GM10847 (cell line): Measurements from ENCODE around the gene CMPK1.

Source experiments
- POLR2A ChIP-seq: IDR thresholded peaks from 2 replicates; pipeline ENCODE4 v1.6.1; 2011; ENCODE audit not compliant: insufficient read length; ENCODE audit errors: extremely low read depth

The CMPK1 gene

DNA sequence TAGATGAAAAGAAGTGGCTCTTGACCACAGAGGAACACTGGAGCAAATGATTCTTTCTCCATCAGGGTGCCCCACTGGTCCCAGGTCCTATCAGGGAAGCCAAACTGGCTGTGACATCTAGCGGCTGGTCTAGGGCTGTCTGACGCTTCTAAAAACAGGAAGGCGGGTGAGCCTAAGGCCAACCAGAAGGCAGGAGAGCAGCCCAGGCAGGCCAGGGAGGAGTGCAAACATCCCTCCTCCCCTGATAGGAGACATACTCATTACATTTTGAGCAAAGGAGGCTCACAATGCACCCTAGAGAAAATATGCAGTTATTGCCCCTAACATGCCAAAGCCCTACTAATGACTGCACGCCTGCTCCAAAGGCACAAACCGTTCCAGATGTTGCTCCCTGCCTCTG lies 72.1 kb downstream of the CMPK1 start:
- no peak for TF ChIP-seq POLR2A

DNA sequence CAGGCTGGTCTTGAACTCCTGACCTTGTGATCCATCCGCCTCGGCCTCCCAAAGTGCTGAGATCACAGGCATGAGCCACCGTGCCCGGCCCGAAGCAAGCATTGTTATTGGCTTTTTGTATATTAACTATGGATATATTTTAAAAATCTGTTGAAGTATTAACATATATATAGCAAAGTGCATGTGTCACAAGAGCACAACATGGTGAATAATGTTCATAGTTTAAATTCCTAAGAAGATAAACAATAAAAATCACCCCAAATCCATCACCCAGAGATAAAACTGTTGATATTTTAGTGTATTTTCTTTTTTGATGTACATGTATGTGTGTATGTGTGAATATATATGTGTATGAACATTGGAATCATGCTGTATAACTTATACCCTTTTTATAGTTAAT lies 73.4 kb downstream of the CMPK1 start:
- TF ChIP-seq POLR2A: no peak

DNA sequence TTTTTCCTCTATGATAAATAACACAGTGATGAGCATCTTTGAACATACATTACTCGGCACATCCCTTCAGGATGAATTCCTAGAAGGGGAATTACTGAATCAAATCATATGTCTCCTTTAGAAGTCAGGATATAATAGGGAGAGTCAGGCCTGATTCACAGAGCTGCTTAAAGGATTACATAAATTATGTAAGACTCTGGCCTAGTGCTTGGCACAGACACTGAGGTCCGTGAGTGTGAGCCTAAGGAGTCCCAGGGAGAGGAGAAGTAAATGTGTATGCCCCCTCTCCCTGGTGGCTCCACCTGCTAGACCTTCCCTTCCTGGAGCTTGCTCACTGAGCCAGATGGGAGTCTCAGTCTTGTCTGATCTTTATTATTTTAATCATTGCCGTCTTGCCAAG lies 73.9 kb downstream of the CMPK1 start:
- no peak for TF ChIP-seq POLR2A

DNA sequence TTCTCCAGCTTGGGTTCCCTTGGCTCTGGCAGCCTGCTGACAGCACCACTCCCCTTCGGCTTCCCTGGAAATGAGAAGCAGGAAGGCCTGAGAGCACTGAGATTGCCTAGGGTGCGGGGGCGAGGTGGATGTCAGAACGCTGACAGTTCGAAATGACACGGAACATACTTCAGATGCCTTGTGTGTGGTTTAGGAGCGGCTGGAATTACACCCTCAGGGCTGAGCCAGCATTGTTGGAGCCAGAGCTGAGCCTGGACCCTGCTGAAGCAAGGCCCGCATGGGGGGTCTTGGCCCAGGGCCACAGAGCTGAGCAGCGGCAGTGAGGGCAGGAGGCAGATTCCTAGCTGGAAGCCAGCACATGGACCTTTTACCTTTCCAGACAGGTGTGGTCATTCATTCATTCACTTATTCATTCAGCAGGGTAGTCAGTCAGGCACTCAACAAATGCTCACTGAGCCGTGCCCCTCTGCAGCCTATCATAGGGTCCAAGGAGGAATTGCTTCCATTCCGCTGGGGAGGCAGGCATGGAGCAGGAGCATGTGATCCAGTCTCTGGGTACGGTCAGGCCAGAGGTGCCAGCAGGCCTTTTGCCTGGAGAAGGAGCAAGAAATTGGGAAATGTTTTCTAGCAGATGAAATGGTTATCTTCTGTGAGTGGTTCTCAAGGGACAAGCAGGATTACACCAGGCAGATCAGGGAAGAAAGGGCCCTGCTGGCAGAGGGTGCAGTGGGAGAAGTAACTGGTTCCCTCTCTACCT lies 75.9 kb downstream of the CMPK1 start:
- no peak for TF ChIP-seq POLR2A

DNA sequence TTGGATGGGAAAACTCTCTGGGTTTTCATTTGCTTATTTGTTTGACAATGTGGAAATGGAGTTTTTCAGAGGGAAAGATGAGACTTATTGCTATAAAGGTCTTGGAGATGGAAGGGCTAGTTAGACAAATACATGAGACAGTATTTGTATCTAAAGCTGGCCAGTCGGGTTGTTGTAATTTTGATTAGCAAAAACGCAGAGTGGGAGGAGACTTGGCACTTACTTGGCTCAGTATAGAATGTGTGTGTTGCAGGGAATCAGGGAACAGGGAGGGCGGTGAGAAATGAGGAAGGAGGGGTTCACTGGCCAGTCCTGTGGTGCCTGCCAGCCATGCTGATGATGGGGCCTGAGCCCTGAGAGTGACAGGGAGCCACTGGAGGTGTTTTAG lies 76.5 kb downstream of the CMPK1 start:
- TF ChIP-seq POLR2A: no peak

DNA sequence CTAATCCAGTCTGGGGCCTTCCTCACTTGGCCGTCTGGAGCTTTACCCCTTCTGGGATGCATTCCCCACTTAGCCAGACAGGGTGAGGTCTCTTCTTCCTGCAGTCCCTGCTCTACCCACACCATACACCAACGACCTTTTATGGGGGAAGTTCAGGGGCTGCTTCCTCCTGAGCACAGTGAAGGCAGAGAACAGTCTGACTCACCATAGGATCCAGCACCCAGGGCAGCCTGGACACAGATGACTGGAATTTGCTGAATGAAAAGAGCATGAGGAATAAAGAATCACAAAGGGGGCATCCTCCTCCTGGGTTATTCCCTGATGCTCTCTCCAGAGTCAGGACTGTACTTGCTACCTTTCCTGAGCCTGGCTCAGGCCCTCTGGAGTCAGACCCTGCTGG lies 77.8 kb downstream of the CMPK1 start:
- TF ChIP-seq POLR2A: no peak

DNA sequence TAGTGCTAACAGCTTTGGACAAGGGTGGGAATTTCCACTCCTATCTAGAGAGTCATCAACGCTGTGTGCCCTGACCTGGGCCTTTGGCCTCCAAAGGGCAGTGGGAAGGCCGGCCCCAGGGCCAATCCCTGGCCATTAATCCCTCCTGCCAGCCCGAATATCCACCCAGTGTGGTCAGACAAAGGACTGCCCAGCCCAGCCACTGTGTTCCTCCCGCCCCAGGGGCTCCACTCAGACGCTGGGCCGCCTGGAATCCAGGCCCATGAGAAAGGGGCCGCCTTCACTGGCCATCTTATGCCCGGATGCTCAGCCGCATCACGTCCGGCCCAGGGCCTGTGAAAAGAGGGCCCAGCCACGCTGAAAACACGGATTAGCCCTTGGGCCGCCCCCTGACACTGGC lies 78.8 kb downstream of the CMPK1 start:
- no peak for TF ChIP-seq POLR2A

DNA sequence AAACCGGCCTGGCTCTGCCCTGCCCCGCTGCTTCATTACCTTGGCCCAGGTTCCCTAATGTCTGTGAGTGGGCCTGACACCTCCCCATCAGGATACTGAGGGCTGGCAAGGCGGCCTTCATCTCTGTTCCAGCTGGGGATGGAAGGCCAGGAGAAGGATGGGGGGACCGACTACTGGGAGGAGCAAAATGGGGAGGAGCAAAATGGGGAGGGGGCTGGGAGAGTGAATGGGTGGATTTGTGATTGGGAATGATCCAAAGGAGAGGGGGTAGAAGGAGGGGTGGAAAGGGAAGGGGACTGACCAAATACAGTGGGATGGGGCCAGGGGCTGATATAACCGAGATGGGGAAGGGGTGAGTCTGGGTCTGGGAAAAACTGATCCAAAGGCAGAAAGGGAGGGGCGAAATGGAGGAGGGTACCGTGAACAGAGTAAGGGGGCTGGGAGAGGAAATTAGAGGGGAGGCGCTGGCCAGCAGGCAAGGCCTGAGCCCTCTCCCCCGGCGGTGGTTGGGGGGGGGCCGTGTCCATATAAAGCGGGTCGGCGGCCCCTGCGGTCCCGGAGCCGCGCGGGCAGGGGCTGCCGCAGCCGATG lies 82.2 kb downstream of the CMPK1 start, which contains the start of gene FOXE3:
TSS of gene FOXE3 (plus strand) at position 558 of the 591 bp plus-strand sequence. CDS start at position 589, 31 bp downstream.
- no peak for TF ChIP-seq POLR2A

DNA sequence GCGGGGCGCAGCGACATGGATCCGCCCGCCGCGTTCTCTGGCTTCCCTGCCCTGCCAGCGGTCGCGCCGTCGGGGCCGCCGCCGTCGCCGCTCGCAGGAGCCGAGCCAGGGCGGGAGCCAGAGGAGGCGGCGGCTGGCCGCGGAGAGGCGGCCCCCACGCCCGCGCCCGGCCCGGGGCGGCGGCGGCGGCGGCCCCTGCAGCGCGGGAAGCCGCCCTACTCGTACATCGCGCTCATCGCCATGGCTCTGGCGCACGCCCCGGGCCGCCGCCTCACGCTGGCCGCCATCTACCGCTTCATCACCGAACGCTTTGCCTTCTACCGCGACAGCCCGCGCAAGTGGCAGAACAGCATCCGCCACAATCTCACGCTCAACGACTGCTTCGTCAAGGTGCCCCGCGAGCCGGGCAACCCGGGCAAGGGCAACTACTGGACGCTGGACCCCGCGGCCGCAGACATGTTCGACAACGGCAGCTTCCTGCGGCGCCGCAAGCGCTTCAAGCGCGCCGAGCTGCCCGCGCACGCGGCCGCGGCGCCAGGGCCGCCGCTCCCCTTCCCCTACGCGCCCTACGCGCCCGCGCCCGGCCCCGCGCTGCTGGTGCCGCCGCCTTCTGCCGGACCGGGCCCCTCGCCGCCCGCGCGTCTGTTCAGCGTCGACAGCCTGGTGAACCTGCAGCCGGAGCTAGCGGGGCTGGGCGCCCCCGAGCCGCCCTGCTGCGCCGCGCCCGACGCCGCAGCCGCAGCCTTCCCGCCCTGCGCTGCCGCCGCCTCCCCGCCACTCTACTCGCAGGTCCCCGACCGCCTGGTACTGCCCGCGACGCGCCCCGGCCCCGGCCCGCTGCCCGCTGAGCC lies 83.0 kb downstream of the CMPK1 start:
- TF ChIP-seq POLR2A: no peak

DNA sequence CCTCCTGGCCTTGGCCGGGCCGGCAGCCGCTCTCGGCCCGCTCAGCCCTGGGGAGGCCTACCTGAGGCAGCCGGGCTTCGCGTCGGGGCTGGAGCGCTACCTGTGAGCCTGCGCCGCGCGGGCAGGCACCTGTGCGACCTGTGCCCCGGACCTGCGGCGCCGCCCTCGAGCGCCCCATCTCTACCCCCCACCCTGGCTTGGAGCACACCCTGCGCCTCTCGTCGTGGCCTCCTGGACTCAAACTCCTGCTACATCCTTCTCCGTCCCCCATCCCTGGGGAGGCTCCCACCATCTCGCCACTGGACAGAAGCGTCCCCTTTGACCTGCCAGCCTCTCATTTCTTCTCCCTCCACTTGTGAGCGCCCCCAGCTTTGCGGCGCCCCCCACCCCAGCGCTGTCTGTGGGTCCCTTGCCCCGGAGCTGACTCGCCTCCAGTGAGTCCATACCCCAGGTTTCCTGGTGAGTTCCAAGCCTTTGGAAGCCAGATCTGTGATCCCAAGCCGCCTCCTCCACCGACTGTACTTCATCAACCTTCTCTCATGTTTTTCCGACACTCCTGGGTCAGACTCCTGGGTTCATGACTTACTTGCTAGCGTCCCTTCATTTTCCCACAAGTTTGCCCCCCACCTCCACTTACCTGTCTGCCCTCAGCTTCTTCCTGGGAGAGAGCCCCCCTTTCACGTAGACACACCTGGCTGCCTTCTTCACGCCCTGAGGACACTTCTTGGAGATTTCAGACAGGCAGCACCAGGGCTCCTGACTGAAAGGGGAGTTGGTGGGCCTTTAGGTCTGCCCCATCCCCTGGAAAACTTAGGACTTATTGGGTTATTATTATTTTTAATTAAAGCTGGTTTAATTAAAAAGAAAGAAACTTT lies 83.8 kb downstream of the CMPK1 start:
- no peak for TF ChIP-seq POLR2A

DNA sequence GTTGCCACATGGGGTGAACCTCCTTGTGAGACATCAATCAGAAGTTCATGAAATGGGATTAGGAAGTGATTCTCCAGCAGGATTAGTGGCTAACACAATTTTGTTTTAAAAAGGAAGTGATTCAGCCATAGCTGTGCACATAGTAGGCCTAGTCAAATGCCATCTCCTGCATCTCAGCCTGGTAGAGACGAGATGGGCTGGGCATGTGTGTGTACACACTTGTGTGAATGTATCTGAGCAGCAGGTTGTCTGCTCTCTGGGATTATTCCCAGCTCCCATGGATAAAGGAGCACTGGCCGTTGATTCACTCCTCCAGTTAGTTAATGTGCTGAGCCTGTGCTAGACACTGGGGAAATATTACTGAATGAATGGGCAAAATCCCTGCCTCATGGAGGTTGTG lies 84.5 kb downstream of the CMPK1 start:
- no peak for TF ChIP-seq POLR2A

DNA sequence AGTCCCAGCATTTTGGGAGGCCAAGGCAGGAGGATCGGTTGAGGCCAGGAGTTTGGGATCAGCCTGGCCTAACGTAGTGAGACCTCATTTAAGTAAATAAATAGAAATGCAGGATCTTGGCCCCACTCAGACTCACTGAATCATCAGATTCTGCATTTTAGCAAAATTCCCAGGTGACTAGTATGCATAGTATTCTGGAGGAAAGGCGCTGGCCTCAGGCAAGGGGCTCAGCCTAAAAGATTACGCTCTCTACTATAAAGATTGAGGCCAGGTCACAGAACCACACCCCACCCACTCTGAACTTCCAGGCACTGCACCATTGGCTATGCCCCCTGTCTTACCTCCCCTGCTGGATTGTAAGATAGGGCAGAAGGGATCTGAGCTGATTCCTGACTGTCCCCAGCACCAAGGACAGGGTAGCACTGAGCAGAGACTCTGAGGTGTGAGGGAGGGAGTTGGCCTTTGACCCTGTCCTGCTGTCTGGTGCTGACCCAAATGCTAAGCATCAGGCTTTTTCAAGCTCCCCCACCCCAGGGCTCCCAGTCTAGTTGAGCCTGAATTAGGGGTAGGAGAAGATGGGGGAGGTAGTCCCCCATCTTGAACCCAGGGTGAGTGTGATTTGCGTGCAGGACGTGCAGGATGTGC lies 85.2 kb downstream of the CMPK1 start:
- no peak for TF ChIP-seq POLR2A

DNA sequence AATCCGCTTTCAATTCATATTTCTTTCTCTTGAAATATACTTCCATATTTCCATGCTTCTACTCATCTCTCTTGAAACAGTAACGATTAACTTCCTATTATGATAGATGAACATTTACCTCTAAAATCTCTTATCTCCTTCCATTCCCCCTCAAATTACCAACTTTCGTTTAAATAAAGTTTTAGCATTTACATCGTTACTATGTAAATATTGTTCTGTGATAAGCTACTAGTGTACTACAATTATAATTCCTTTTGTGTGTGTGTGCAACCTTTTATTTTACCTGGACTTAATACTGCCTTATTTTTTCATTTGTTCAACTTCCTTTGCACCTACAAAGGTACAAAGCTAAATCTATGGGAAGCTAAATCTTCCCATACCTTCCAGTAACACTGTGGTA lies 87.0 kb downstream of the CMPK1 start:
- no peak for TF ChIP-seq POLR2A

DNA sequence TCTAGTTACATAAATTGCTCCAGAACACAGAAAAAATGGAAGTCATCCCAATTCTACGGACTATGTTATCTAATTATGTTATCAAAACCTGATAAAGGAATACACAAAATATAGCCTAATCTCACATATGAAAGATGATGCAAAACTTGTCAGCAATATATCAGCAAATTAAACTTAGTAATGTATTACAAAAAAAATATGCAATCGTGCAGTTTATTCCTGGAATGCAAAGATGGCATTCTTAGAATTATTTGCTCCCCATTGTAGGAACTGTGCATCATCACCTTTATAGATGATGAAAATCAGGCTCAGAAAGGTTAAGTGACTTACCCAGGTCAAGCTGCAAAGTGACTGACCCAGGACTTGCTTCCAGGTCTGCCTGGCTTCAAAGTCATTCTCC lies 90.3 kb downstream of the CMPK1 start:
- TF ChIP-seq POLR2A: no peak

DNA sequence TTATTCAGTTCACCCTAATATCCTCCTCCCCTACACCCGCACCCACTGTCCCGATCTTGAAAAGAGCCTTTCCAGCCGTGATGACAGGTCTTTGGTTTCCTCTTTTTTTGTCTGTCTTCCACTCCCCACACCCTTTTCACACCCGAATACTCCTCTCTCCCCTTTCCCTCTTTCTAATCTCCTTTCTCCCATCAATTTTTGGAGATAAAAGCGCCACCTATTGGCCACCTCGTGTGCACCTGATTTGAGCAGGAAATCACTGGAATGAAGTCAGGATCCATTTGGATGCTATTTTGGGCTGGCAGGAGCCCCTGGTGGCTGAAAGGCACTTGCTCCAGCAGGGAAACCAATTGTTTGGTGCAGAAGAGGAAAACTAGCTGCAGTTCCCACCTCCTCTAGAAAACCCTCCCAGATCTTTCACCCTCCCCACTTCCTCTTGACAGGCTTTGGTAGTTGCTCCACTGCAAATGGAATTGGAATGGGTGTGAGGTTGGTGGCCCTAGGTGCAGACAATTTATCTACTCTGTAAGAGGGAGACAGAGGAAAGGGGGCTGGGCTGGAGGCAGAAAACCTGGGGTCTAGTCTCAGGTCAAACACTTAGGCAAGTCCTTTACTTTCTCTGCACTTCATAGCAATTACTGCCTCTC lies 90.9 kb downstream of the CMPK1 start:
- no peak for TF ChIP-seq POLR2A
